SK-N-SH (cell line): ENCODE measurements around the gene C10orf88. TPM values are rescaled to one million over a fixed set of nuclear protein-coding genes. Genes with fewer than 3 reads are reported as not detected.

ENCODE experiments used
- CTCF ChIA-PET: fragments of 300-600, 350-600 bp; formaldehyde crosslinking; extraction: SDS; loops from one replicate; lab custom pipeline; 2021; lab: Yijun Ruan, JAX
- POLR2A ChIA-PET: fragments of 350-600 bp; sonication (Branson Sonifier 250); formaldehyde crosslinking; extraction: SDS; loops from one replicate; lab custom pipeline; 2020; ENCODE audit warnings: antibody characterized with exemption, inconsistent platforms; lab: Yijun Ruan, JAX
- DNase-seq: peaks from one replicate; pipeline ENCODE4 v3.0.0; 2012
- H2AFZ ChIP-seq: fragments of 200-600 bp; sonication (generic); 2 replicates; pipeline ENCODE4 v1.8.1; 2016; ENCODE audit warnings: antibody characterized with exemption, mild to moderate bottlenecking, low read depth
- H3F3A ChIP-seq: fragments of 200-600 bp; sonication (generic); replicated peaks from 2 replicates; pipeline ENCODE3; 2016; ENCODE audit warnings: antibody characterized with exemption, mild to moderate bottlenecking; ENCODE audit not compliant: insufficient read depth
- H3K27ac ChIP-seq, 2 experiments: fragments of 200-500 bp in 1 of 2; fragments of 200-600 bp in 1 of 2; sonication (Bioruptor generic) in 1 of 2; sonication (generic), shearing (Covaris generic) in 1 of 2; 2 replicates each; pipeline versions ENCODE4 v1.5.1 to v1.6.1; 2014 to 2016; ENCODE audit warnings: low read depth in 2 of 2, inconsistent platforms in 1 of 2, low read length in 1 of 2, mild to moderate bottlenecking in 1 of 2, mixed read lengths in 1 of 2
- H3K27me3 ChIP-seq: fragments of 200-600 bp; sonication (generic), shearing (Covaris generic); 2 replicates; pipeline ENCODE4 v1.6.1; 2016; ENCODE audit warnings: mixed run types; ENCODE audit not compliant: insufficient read depth
- H3K36me3 ChIP-seq, 2 experiments: fragments of 200-500 bp in 1 of 2; fragments of 200-600 bp in 1 of 2; sonication (Bioruptor generic) in 1 of 2; sonication (generic) in 1 of 2; replicated peaks in 1 of 2; 2 replicates each; pipeline versions ENCODE3 to v1.5.1; 2014 to 2016; ENCODE audit warnings: low read length in 1 of 2, mild to moderate bottlenecking in 1 of 2; ENCODE audit not compliant: insufficient read depth in 2 of 2, control insufficient read depth in 1 of 2
- H3K4me1 ChIP-seq, 2 experiments: fragments of 200-500 bp in 1 of 2; fragments of 200-600 bp in 1 of 2; sonication (Bioruptor generic) in 1 of 2; sonication (generic), shearing (Covaris generic) in 1 of 2; 2 replicates each; pipeline versions ENCODE4 v1.5.1 to v1.6.1; 2014 to 2016; ENCODE audit warnings: low read depth in 1 of 2, low read length in 1 of 2, mixed run types in 1 of 2; ENCODE audit not compliant: insufficient read depth in 2 of 2, control insufficient read depth in 1 of 2
- H3K4me2 ChIP-seq: fragments of 200-600 bp; sonication (generic), shearing (Covaris generic); 2 replicates; pipeline ENCODE4 v1.6.1; 2017; ENCODE audit warnings: mixed run types
- H3K4me3 ChIP-seq, 2 experiments: fragments of 200-500 bp in 1 of 2; fragments of 200-600 bp in 1 of 2; sonication (Bioruptor generic) in 1 of 2; sonication (generic), shearing (Covaris generic) in 1 of 2; 2 replicates each; pipeline versions ENCODE4 v1.5.1 to v1.8.1; 2014 to 2016; ENCODE audit warnings: low read depth in 2 of 2, inconsistent platforms in 1 of 2, low read length in 1 of 2, mild to moderate bottlenecking in 1 of 2, mixed read lengths in 1 of 2, moderate library complexity in 1 of 2
- H3K79me2 ChIP-seq: fragments of 200-600 bp; sonication (generic); 2 replicates; pipeline ENCODE4 v1.8.1; 2017; ENCODE audit warnings: mild to moderate bottlenecking; ENCODE audit not compliant: insufficient read depth
- H3K9ac ChIP-seq: fragments of 200-600 bp; sonication (generic); 2 replicates; pipeline ENCODE4 v1.6.1; 2017; ENCODE audit warnings: mixed run types
- H3K9me2 ChIP-seq: fragments of 200-600 bp; sonication (generic); 2 replicates; pipeline ENCODE4 v1.6.1; 2017; ENCODE audit warnings: mixed run types
- H3K9me3 ChIP-seq: fragments of 200-600 bp; sonication (generic); 2 replicates; pipeline ENCODE4 v1.6.1; 2017; ENCODE audit warnings: mixed run types, mild to moderate bottlenecking, moderate library complexity
- H4K20me1 ChIP-seq: fragments of 200-600 bp; sonication (generic); 2 replicates; pipeline ENCODE4 v1.6.1; 2017; ENCODE audit warnings: mild to moderate bottlenecking, mixed run types; ENCODE audit not compliant: insufficient read depth
- EP300 ChIP-seq, 2 experiments: IDR thresholded peaks; 2 replicates each; pipeline versions ENCODE4 v1.4.0 to v1.6.1; 2012; ENCODE audit warnings: borderline replicate concordance in 1 of 2, low read depth in 1 of 2, low read length in 1 of 2
- EZH2phosphoT487 ChIP-seq: fragments of 200-600 bp; sonication (generic); IDR thresholded peaks from 2 replicates; pipeline ENCODE4 v1.6.1; 2017; ENCODE audit warnings: low read depth, mixed run types, mild to moderate bottlenecking, antibody characterized with exemption, moderate library complexity, borderline replicate concordance
- FOXM1 ChIP-seq: IDR thresholded peaks from 2 replicates; pipeline ENCODE4 v1.4.0; 2012; ENCODE audit warnings: low read depth, mild to moderate bottlenecking
- GABPA ChIP-seq: IDR thresholded peaks from 2 replicates; pipeline ENCODE4 v1.4.0; 2012; ENCODE audit warnings: low read depth, mild to moderate bottlenecking
- GATA2 ChIP-seq: sonication (generic); formaldehyde crosslinking; IDR thresholded peaks from 2 replicates; pipeline ENCODE4 v1.5.0; 2020; ENCODE audit warnings: mild to moderate bottlenecking, missing genetic modification reagents
- NRF1 ChIP-seq: IDR thresholded peaks from 2 replicates; pipeline ENCODE4 v1.6.1; 2012; ENCODE audit warnings: low read depth, mild to moderate bottlenecking, low read length
- RXRA ChIP-seq: IDR thresholded peaks from 2 replicates; pipeline ENCODE4 v1.4.0; 2012; ENCODE audit warnings: low read depth, mild to moderate bottlenecking, borderline replicate concordance
- SMC3 ChIP-seq: IDR thresholded peaks from 2 replicates; pipeline ENCODE4 v1.6.1; 2012; ENCODE audit warnings: low read depth, low read length, improper control_type of control experiment
- TCF12 ChIP-seq: IDR thresholded peaks from 2 replicates; pipeline ENCODE4 v1.4.0; 2012
- TEAD4 ChIP-seq: IDR thresholded peaks from 2 replicates; pipeline ENCODE4 v1.4.0; 2012; ENCODE audit warnings: mild to moderate bottlenecking, borderline replicate concordance; ENCODE audit not compliant: insufficient read depth
- WGBS: methylation state at CpG from one replicate; pipeline ENCODE4 v1.1.6; 2017; ENCODE audit warnings: low lambda C conversion rate; 5-methylcytosine and 5-hydroxymethylcytosine counted together
- polyA plus RNA-seq, 3 experiments: library from polyadenylated mRNA; depleted of rRNA; stranded (reverse); fragments of >200 nt; gene quantifications; 2 replicates each; pipeline ENCODE4 v1.2.3, GENCODE V29; 2012
- TF ChIP-seq, protein P1 (sequence below): IDR thresholded peaks from 2 replicates; pipeline ENCODE4 v1.6.1; 2012; ENCODE audit warnings: mild to moderate bottlenecking, low read depth, low read length, moderate library complexity
- TF ChIP-seq, protein P2 (sequence below): fragments of 200-600 bp; sonication (generic); IDR thresholded peaks from 2 replicates; pipeline ENCODE4 v1.6.1; 2017; ENCODE audit warnings: antibody characterized with exemption, mild to moderate bottlenecking, moderate library complexity
- TF ChIP-seq, protein P3 (sequence below): IDR thresholded peaks from 2 replicates; pipeline ENCODE4; 2012
- TF ChIP-seq, protein P4 (sequence below): IDR thresholded peaks from 2 replicates; pipeline ENCODE4 v1.4.0; 2012; ENCODE audit warnings: low read depth
- TF ChIP-seq, protein P5 (sequence below): IDR thresholded peaks from 2 replicates; pipeline ENCODE4 v1.4.0; 2012; ENCODE audit warnings: low read depth, borderline replicate concordance
- TF ChIP-seq, protein P6 (sequence below): IDR thresholded peaks from 2 replicates; pipeline ENCODE4 v1.4.0; 2012; ENCODE audit warnings: low read depth, borderline replicate concordance

Gene C10orf88
- polyA plus RNA-seq, 1 of the 3 experiments (the other 2 are of a cell fraction) = 2.7 TPM

DNA sequence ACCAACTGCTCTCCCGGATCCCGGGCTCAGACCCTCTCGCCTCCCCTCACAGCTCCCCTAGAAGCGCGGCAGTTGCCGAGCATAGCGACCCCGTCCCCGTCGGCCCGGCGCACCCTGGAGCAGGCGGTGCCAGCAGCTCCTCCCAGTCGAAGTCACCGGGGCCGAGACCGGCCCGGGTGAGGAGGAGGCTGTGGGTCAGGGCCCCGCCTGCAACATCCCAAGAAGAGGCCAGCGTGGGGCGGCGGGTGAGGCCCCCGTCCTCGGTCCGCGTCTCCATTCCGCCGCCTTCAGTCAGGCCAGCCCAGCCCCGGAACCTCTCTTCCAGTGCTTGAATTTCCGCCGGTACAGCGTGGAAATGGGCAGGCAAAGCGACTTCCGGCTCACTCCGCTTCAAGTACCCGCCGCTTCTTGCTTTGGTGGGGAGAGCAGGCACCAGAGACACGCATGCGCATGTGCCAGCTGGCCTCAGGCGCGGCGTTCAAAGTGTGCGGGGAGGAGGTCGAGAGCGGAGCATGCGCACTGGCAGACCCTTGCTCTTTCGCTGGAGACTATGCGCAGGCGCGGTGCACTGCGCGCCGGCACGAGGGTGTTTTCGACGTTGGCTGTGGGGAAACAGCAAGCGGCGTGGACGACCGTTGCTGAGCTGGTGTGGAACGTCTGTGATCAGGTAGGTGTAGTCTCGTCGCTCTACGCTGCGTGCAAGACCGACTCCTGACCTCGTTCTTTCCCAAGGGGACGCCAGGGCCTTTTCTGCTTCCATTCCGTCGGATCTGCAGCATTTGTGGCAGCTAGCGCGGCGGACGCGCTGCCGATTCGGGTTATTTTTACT, at the start of gene C10orf88 (continued):
- TF ChIP-seq, protein P1, sequence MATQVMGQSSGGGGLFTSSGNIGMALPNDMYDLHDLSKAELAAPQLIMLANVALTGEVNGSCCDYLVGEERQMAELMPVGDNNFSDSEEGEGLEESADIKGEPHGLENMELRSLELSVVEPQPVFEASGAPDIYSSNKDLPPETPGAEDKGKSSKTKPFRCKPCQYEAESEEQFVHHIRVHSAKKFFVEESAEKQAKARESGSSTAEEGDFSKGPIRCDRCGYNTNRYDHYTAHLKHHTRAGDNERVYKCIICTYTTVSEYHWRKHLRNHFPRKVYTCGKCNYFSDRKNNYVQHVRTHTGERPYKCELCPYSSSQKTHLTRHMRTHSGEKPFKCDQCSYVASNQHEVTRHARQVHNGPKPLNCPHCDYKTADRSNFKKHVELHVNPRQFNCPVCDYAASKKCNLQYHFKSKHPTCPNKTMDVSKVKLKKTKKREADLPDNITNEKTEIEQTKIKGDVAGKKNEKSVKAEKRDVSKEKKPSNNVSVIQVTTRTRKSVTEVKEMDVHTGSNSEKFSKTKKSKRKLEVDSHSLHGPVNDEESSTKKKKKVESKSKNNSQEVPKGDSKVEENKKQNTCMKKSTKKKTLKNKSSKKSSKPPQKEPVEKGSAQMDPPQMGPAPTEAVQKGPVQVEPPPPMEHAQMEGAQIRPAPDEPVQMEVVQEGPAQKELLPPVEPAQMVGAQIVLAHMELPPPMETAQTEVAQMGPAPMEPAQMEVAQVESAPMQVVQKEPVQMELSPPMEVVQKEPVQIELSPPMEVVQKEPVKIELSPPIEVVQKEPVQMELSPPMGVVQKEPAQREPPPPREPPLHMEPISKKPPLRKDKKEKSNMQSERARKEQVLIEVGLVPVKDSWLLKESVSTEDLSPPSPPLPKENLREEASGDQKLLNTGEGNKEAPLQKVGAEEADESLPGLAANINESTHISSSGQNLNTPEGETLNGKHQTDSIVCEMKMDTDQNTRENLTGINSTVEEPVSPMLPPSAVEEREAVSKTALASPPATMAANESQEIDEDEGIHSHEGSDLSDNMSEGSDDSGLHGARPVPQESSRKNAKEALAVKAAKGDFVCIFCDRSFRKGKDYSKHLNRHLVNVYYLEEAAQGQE = peak; percentile 61; the same call in 1 of the 2 replicates
- TF ChIP-seq, protein P2, sequence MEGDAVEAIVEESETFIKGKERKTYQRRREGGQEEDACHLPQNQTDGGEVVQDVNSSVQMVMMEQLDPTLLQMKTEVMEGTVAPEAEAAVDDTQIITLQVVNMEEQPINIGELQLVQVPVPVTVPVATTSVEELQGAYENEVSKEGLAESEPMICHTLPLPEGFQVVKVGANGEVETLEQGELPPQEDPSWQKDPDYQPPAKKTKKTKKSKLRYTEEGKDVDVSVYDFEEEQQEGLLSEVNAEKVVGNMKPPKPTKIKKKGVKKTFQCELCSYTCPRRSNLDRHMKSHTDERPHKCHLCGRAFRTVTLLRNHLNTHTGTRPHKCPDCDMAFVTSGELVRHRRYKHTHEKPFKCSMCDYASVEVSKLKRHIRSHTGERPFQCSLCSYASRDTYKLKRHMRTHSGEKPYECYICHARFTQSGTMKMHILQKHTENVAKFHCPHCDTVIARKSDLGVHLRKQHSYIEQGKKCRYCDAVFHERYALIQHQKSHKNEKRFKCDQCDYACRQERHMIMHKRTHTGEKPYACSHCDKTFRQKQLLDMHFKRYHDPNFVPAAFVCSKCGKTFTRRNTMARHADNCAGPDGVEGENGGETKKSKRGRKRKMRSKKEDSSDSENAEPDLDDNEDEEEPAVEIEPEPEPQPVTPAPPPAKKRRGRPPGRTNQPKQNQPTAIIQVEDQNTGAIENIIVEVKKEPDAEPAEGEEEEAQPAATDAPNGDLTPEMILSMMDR = no peak
- TF ChIP-seq, protein P3, sequence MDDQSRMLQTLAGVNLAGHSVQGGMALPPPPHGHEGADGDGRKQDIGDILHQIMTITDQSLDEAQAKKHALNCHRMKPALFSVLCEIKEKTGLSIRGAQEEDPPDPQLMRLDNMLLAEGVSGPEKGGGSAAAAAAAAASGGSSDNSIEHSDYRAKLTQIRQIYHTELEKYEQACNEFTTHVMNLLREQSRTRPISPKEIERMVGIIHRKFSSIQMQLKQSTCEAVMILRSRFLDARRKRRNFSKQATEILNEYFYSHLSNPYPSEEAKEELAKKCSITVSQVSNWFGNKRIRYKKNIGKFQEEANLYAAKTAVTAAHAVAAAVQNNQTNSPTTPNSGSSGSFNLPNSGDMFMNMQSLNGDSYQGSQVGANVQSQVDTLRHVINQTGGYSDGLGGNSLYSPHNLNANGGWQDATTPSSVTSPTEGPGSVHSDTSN = no peak
- TF ChIP-seq, protein P4, sequence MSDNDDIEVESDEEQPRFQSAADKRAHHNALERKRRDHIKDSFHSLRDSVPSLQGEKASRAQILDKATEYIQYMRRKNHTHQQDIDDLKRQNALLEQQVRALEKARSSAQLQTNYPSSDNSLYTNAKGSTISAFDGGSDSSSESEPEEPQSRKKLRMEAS = peak; percentile 100
- peak; percentile 100 for TF ChIP-seq NRF1
- TF ChIP-seq SMC3 = peak; percentile 9; the same call in 1 of the 2 replicates
- TF ChIP-seq EP300 (IDR thresholded peaks at IDR 0.05; ENCODE audit: borderline replicate concordance in 1 of 2, low read depth in 1 of 2, low read length in 1 of 2) = no peak
- TF ChIP-seq, protein P5, sequence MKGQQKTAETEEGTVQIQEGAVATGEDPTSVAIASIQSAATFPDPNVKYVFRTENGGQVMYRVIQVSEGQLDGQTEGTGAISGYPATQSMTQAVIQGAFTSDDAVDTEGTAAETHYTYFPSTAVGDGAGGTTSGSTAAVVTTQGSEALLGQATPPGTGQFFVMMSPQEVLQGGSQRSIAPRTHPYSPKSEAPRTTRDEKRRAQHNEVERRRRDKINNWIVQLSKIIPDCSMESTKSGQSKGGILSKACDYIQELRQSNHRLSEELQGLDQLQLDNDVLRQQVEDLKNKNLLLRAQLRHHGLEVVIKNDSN = 0 out of 2 replicates have a peak, but pooled peaks have one; percentile 39

DNA sequence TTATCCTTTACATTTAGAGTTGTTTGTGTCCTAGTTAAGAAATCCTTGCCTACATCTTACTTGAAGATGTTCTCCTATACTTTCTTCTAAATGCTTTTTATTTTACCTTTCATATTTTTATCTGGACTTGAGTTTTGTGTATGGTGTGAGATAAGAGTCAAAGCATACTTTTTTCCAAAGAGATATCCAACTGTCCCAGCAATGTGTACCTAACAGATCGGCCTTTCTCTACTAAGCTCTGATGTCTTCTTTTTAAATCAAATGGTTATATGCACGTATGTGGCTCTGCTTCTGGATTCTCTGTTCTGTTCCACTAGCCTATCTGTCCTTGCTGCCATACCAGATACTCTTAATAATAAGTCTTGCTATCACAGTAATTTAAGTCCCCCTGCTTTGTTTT, 47.3 kb upstream of the C10orf88 start:
- 93% methylated on average over 2 of the region's 2 CpGs for WGBS
- CTCF ChIA-PET = no interaction called here
- no peak for TF ChIP-seq GABPA
- TF ChIP-seq RXRA = no peak
- TF ChIP-seq EP300 (IDR thresholded peaks at IDR 0.05; ENCODE audit: borderline replicate concordance in 1 of 2, low read depth in 1 of 2, low read length in 1 of 2) = no peak
- no peak for TF ChIP-seq GATA2 (CRISPR knock-in tag)
- TF ChIP-seq TEAD4 = no peak
- no peak for TF ChIP-seq SMC3
- TF ChIP-seq, protein P3 = no peak
- TF ChIP-seq TCF12 = no peak
- TF ChIP-seq, protein P5 = no peak
- no peak for TF ChIP-seq EZH2phosphoT487
- TF ChIP-seq FOXM1 = no peak
- TF ChIP-seq, protein P6, sequence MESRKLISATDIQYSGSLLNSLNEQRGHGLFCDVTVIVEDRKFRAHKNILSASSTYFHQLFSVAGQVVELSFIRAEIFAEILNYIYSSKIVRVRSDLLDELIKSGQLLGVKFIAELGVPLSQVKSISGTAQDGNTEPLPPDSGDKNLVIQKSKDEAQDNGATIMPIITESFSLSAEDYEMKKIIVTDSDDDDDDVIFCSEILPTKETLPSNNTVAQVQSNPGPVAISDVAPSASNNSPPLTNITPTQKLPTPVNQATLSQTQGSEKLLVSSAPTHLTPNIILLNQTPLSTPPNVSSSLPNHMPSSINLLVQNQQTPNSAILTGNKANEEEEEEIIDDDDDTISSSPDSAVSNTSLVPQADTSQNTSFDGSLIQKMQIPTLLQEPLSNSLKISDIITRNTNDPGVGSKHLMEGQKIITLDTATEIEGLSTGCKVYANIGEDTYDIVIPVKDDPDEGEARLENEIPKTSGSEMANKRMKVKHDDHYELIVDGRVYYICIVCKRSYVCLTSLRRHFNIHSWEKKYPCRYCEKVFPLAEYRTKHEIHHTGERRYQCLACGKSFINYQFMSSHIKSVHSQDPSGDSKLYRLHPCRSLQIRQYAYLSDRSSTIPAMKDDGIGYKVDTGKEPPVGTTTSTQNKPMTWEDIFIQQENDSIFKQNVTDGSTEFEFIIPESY = no peak

More for the DNA sequence above, 47.3 kb upstream of the C10orf88 start:
- Histone ChIP-seq H3K27ac (no peak overlapping the region), H3K27me3 (no peaks in the 10 kb centered on the region), H3K9me3 (no peaks in the 10 kb centered on the region), H3K4me2 (no peak overlapping the region), H3K9ac (no peak overlapping the region), H2AFZ (no peak overlapping the region), H3K9me2 (no peaks in the 10 kb centered on the region), H3K79me2 (peaks cover 79% of the 10 kb centered on the region), H3K36me3 (peaks cover 15% of the 10 kb centered on the region in 2 experiments), H3F3A (no peaks in the 10 kb centered on the region), H4K20me1 (peaks cover 4% of the 10 kb centered on the region; the same call in 1 of the 2 replicates), H3K4me3 (no peak overlapping the region), H3K4me1 (no peaks in the 10 kb centered on the region)
- POLR2A ChIA-PET = no interaction called here
- DNase-seq = no peak
